Neural progenitor cell (in vitro differentiated cells): ENCODE data around the gene COG7.

Experiments
- EZH2 ChIP-seq: fragments of 200-600 bp; sonication (generic); IDR thresholded peaks from 2 replicates; pipeline ENCODE4 v1.6.1; 2017; ENCODE audit warnings: antibody characterized with exemption, mild to moderate bottlenecking, moderate library complexity
- EZH2phosphoT487 ChIP-seq: fragments of 200-600 bp; sonication (generic); IDR thresholded peaks from 2 replicates; pipeline ENCODE4 v1.6.1; 2017; ENCODE audit warnings: antibody characterized with exemption
- TF ChIP-seq, protein P1 (sequence below): fragments of 200-600 bp; sonication (generic); IDR thresholded peaks from 2 replicates; pipeline ENCODE4 v1.5.1; 2017; ENCODE audit warnings: antibody characterized with exemption, mild to moderate bottlenecking

DNA sequence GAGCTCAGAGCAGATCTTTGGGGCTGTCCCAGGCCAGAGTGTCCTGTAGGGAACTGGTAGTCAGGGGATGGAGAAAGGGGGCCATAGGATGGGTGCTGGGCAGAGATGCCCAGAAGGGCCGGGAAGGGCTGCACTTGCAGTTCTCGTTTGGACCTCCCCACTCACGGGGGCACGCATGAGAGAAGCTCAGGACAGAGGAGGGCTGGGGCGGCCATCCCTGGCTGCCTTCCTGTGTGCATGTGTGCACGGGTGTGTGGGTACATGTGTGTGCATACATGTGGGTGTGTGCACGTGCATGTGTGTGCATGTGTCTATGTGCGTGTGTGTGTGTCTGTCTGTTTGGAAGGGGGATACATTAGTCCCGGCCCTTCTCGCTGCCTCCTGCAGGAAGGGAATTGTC is 73.3 kb downstream of the COG7 start:
- TF ChIP-seq EZH2phosphoT487, result no peak
- TF ChIP-seq, protein P1, sequence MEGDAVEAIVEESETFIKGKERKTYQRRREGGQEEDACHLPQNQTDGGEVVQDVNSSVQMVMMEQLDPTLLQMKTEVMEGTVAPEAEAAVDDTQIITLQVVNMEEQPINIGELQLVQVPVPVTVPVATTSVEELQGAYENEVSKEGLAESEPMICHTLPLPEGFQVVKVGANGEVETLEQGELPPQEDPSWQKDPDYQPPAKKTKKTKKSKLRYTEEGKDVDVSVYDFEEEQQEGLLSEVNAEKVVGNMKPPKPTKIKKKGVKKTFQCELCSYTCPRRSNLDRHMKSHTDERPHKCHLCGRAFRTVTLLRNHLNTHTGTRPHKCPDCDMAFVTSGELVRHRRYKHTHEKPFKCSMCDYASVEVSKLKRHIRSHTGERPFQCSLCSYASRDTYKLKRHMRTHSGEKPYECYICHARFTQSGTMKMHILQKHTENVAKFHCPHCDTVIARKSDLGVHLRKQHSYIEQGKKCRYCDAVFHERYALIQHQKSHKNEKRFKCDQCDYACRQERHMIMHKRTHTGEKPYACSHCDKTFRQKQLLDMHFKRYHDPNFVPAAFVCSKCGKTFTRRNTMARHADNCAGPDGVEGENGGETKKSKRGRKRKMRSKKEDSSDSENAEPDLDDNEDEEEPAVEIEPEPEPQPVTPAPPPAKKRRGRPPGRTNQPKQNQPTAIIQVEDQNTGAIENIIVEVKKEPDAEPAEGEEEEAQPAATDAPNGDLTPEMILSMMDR, result no peak
- TF ChIP-seq EZH2, result no peak
